Stimulated activated CD4-positive, alpha-beta T cell treated with anti-CD3 and anti-CD28 coated beads, Interleukin-12 subunit alpha, Interleukin-12 subunit beta, amount 100 ng/mL, for 48 hours (primary cell): ENCODE data around the gene TNRC6C.

Experiments used
- DNase-seq, 3 donors: peaks; one replicate each; pipeline ENCODE4 v3.0.0-alpha.2; 2020; ENCODE audit warnings: low read depth in 2 of 3, low spot score in 1 of 3

Gene TNRC6C

DNA sequence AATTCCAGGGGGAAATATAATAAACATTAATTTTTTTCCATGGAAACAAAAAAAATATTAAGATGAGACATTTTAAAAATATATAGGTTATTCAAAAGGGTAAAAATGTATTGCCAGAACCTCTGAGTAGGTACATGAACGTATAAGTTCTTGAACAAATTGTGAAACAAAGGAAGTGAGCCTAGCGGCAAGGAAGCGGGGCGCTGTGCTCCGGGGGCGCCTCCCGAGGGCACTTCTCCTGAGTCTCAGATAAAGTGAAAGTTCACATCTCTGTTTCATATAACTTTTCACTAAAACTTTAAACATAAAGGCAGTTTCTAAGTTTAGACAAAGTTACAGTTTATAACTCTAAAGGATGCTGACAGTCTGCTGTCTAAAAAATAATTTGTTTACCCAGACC, 52.3 kb downstream of the TNRC6C start:
- no peak for DNase-seq

DNA sequence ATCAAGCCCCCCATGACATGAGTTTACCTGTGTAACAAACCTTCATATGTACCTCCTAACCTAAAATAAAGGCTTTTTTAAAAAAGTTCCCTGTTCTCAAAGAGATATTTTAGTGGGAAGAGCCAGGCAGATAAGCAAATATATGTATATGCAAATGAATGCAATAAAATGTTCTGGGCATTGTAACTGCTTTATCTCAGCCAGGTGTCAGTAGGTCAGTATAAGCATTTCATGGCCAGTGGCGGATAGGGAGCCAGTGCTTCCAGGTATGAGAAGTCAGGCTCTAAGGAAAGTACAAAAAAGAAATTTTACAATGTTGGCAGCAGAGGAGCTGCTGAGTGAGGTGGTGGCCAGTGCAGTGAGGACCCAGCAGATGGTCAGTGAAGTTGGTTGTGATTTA, 53.9 kb downstream of the TNRC6C start:
- DNase-seq: no peak

DNA sequence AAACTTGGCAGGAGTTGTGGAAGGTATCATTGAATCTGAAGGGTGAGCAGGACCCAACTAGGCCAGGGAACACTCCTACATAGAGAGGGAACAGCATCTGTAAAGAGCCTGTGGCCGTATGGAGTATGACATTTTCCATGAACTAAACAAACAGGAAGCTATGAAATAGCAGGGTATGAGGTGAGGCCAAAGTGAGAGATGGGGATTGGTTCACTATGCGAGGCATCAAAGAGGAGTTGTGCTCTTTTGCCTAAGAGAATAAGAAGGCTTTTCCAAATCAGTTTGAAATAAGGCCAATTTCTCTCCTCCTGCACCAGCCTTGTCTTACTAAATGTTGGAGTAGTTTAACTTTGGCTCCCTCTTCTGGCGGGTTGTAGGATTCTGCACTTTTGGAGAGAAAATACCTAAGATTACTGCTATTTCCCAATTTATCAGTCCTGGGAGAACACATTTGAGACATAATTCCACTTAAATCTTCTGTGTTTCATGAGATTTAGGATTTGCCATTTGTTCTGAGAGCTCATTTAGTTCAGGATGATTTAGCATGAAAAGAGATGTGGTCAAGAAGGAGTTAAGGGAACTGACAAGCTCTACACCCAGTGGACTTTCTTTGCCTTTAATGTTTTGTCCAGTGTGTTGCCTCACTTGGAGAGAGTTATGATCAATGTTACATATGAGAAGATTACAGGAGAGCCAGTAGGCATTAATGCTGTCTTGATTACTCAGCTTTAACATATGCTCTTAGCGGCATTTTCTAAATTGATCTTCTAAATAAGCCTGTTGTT, 55.4 kb downstream of the TNRC6C start:
- peak in 2 of 3 donors; percentile 12 to 57 for DNase-seq

DNA sequence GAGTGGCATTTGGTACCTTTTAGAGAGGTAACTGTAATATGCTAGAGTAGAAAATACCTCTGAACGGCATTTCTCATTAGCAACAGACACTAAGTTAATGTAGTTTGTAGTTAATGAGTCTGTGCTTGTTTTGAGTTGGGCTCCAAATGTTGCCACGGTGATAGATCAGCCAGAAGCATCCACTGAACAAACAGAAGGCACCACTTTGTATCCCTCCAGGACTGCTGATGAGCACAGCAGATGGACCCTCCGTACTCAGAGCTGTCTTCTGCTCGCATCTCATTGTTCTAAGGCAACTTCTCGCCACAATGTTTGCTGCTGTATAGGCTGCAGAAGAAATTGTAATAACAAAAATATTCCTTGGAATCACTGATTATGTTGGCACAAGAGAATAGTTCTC, 56.1 kb downstream of the TNRC6C start:
- no peak for DNase-seq

DNA sequence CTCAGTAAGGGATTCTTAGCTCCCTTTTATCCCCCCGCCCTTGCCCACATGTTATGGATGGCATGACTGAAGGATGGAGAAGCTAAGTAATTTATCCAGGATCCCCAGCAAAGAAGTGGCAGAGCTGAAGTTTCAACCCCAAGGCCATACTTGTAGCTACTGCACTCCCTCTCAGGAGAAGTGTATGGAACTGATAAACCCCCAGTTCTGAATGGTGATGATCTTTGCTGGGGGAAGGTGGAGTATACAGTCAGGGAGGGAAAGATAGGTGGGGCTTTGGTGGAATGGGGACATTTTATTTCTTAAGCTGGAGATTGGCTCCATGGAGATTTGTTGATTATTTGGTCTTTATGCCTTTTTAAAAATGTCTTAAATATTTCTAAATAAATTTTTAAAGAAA, 58.3 kb downstream of the TNRC6C start:
- no peak for DNase-seq

DNA sequence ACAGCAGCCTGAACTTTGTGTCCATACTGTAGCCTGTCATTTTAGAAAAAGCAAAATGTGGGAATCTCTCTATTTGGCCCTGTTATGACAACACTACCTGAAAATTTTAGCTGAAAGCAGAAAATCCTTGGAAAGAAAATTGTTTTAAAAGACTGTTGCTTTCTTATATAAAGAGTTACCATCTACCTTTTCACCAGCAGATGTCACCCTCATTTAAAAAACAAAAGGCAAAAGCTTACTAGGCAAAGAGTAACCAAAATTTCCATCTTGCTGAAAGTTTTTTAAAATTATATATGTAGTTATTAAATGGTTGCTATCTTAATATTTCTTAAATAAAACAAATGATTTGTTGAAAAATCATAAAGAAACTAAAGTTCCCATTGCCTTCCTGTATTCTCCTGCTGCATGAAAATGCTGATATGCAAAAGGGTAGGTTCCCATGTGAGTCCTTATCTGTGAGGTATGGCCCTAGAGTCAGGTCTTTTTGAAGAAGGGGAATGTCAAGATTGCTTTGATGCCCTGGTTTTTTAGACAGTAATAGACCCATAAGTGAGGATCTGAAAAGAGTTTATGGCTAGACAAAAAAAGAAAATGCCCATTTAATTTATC, 61.0 kb downstream of the TNRC6C start:
- DNase-seq: no peak

DNA sequence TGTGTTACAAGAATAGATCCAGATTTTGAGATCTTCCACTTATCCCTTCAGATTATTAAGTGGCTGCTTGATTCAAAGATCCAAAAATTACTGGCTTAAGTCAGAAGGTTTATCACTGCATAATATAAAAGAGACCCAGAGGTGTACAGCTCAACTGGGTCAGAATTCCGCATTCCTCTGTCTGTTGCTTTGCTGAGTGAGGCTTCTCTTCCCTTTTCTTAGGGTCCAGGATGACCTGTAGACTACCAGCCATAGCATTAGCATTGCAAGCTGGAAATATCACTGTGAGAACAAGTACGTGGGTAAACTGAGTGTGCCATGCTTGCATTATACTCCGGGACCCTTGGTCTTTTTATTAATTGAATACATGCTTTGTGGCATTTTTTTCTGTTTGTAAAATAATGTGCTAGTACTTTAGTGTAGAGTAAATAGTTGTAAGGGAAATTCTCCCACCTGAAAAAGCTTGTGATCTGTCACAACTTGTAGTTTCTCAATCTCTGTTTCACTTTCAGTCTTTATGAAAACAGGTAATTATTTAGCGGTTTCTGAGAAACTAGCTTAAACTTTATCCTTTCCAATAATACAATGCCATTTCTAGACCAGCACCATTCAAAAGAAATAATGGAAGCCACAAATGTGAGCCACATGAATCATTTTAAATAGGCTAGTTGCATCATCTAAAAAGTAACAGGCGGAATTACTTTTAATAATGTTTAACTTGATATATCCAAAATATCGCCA, 61.6 kb downstream of the TNRC6C start:
- DNase-seq: no peak

DNA sequence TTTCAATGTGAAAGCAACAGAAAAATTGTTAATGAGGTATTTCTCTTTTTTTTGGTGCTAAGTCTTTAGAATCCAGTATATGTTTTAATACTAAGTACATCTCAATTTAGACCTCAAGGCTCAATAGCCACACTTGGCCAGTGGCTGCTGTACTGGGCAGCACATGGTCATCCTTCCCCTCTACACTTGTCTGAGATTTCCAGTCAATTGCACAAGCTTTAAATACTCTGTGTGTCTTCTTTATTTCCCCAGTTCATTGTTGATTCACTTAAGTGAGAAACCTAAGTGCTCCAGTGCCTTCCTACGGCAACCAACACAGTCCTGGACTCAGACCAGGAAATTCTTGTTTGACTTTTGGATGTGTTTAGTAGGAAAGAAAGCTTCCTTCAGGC, 62.2 kb downstream of the TNRC6C start:
- DNase-seq: no peak

DNA sequence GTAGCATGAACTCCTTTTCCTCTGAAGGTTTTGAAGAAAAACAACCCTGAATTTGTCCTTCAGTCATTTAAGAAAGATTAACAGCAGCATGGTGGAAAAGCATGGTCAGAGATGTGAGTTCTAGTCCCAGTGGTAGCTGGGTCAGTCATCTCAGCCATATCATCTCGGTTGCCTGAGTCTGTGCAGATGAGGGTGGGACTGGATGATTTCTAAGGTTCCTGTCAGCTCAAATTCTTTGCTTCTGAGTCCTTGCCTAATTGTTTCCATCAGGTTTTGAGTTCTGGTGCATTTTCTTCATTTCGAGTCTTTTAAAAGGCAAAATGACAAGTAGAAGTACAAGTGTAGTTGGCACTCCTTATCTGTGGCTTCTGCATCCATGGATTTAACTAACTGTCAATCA, 63.9 kb downstream of the TNRC6C start:
- no peak for DNase-seq

DNA sequence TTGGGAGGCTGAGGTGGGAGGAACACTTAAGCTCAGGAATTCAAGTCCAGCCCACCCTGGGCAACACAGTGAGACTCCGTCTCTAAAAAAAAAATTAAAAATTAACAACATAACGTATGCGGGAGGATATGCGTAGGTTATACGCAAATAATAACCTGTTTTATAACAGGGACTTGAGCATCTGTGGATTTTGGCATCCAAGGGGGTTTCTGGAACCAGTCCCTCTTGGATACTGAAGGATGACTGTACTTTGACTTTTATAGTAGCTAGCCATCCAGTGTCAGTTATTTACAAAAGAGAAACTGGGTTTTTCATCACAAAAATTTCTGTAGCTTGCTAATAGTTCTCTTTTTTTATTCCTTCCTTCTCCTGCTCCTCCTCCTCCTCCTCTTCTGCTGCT, 64.5 kb downstream of the TNRC6C start:
- no peak for DNase-seq

DNA sequence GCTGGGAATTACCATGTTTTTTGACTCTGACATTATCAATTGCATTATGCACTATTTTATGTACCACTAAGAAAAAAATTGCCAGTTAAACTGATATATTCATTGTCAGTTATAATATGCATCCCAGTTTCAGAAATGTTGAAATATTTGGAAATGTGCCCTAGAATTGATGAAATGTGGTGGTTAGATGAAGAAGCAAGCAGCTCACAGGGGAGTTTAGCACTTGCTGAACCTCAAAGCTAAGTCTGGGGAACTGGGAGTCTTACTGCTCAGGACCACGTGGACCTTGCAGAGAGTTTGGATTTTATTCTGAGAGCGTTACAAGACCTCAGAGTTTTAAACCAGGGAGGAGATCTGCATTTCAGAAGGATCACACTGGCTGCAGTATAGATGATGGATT, 67.9 kb downstream of the TNRC6C start:
- DNase-seq: no peak

DNA sequence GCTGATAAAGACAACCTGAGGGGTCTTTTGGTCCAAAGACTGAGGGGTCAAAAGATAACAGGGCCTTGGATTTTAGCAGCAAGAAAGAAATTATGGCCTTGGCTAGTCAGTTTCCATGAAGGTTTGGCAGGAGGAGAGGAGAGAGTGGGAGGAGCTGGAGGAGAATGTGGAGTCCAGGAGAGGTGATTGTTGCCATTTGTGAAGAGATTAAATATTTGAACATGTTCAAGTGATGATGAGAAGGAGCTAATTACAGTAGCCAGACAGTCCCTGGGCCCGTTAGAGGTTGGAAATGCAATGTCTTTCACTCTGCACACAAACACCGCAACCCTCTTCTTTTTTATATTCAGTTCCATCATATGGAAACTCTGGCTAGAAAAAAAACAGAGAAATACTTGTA, 68.6 kb downstream of the TNRC6C start:
- no peak for DNase-seq

DNA sequence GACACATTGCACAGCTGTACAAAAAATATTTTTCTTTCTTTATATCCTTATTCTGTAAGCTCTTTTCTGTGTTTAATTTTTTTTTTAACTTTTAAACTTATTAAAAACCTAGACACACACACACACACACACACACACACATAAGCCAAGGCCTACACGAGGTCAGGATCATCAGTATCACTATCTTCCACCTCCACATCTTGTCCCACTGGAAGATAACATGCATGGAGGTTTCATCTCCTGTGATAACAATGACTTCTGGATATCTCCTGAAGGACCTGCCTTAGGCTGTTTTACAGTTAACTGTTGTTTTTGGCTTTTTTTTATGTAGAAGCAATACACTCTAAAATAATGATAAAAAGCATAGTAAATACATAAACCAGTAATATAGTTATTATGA, 71.2 kb downstream of the TNRC6C start:
- no peak for DNase-seq

DNA sequence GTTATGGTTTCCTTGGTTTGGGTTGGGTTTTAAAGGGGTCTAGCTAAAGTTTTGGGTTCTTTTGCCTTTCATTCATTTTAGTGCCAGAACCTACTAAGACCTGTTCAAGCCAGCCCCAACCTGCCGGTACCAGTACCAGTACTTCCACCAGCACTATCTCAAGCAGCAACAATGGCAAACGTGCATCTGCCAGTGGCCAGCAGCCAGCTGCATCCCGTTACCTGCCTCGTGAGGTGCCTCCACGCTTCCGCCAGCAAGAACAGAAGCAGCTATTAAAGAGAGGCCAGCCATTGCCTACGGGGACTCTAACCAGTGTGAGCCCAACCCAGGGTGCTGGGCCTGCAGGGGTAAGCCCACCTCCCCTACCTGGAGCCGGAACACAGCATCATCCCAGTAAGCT, 72.9 kb downstream of the TNRC6C start:
- no peak for DNase-seq

DNA sequence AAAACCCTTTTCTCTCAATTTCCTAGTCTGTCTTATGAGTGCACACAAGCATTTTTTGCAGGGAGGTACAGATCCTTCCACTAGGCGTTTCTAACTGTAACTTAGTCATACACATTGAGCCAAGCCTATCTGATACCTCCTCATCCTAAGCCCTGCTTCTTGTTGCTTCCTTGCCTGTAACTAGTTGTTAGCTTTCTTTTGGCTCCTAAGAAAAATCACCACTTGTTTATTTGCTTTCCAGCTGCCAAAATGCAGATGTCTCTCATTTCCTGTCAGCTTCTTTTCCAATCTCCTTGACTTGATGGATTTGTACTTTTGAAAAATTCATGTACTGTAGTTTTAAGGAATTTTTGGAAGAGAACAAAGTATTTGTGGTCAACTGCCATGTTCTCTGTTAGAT, 73.7 kb downstream of the TNRC6C start:
- DNase-seq: no peak

DNA sequence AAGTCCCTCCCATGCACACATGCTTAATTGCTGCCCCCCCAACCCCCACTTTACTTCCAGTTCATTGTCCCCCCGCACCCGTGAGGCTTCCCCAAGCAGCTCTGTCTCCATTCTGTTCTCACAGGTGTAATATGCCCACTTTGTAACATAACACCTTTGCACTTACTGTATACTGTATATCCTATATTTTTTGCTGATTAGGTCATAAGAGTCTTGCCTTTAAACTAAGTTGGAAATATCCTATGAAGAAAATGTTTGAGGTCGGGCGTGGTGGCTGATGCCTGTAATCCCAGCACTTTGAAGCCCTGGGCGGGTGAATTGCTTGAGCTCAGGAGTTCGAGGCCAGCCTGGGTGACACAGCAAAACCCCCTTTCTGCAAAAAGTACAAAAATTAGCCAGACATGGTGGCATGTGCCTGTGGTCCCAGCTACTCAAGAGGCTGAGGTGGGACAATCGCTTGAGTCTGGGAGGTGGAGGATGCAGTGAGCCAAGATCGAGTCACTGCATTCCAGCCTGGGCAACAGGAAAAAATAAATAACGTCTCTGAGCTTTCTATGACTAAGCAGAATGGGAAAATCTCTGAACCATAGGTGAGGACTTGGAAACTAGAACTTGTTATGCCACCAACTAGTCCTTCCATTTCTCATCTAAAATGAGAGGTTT, 76.1 kb downstream of the TNRC6C start:
- no peak for DNase-seq

DNA sequence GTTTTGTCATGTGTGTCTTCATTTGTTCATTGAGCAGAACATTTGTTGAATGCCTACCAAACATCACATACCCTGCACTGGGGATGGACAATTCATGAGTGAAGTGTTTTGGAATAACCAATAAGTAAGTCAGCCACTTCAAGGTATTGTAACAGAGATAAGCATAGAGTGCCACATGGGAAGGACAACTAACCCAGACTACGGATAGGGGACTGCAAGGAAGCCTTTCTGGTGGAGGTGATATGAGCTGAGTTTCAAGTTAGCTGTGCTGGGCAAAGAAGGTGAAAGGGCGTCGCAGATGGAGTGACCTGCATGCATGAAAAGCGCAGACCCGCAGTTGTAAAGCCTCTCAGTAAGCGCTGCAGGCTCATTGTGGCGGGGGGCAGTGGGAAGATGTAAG, 78.8 kb downstream of the TNRC6C start:
- no peak for DNase-seq

DNA sequence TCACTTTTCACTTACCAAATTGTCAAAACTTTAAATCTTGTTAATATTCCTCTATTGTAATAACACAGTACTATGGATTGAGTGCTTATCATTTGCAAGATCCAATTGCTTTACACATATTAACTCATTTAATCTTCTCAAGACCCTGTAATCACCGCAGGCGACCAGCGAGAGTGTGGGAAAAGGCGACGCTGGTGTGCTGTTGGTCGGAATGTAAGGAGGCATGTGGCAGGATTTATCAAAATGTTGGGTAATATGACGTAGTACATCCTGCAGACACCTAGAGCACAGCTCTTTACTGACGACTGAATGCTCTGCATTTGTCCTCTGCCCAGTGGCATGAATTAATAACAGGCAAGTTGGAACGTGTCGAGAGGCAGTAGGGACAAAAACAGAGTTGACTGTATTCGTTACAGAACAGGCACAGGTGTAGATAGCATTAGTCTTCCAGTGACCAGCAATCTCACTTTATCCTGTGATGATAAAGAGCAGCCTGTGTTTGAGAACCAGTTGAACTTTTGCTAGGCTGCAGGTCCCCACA, 80.3 kb downstream of the TNRC6C start:
- DNase-seq: no peak

DNA sequence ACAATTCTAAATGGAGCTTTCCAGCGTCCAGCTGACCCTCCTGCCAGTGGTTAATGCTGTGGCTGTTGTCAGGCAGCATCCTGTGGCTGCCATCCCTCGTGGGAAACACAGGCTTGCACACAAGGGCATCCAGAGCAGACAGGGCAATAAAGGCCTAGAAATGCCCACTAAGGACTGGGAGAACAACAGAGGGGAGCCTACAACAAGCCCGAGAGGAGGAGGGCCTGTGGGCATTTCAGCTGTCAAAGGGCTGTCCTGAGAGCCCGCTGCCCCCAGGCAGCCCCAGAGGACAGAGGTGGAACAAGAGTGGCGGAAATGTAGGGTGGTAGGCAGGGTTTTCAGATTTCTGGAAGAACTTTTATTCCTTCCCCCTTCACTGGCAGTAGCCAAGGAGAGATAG, 81.1 kb downstream of the TNRC6C start:
- DNase-seq: no peak

DNA sequence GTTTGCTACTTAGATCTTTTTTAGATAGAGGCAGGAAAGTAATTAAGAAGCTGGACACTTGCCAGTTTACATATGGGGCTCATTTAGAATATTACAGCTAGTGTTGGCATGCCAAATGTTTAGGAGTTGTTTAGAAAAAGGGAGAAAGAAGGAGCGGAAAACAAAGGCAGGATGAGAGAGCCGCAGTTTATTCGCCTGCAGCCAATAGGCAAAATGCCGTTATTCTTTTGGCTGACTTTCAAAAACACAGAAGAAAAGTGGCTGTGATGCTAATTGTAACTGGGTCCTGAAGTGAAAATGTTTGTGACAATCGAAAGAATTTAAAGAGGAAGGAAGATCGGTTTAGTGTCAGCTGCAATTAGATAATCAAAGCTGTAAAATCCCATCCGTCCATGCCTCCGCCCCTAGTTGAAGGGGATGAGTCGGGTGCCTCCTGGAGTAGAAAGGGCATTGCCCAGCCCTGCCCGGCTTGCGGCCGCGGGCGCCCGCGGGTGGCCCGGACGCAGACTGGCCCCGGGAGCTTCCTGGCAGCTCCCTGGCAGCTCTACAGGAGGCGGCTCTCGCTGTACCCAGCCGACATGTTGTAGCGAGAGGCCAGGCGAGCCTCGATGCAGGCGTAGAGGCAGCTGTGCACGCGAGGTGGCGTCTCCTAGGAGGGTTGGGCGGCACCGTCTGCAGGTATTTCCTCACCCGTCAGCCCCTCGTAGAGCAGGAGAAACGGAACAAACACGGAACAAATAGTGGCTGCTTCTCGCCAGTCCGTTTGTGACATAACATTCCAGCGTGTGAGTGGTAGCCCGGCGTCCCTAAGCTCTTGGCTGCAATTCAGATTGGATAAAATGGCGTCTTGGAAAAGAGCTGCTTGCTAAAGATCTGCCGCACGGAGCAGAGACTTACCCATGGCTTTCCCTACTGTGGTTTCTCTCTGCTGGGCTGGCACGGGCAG, 82.2 kb downstream of the TNRC6C start:
- peak in 1 of 3 donors; percentile 8 for DNase-seq
